Thyroid gland (tissue), 4 donors: ENCODE measurements around the gene FKBP11.

Experiments used
- POLR2A ChIP-seq, 2 donors: fragments of 450-650 bp; IDR thresholded peaks; one replicate each; pipeline ENCODE4 v1.6.1; 2017; ENCODE audit warnings: antibody characterized with exemption in 2 of 2, mild to moderate bottlenecking in 2 of 2, moderate library complexity in 1 of 2
- TF ChIP-seq, protein P1 (sequence below), 6 experiments: fragments of 200-600 bp in 3 of 6; fragments of 450-650 bp in 3 of 6; sonication (generic) in 3 of 6; IDR thresholded peaks; one replicate each; pipeline ENCODE4 v1.5.1; 2016 to 2019; ENCODE audit warnings: antibody characterized with exemption in 6 of 6, mild to moderate bottlenecking in 2 of 6, inconsistent platforms in 1 of 6, moderate library complexity in 1 of 6

DNA sequence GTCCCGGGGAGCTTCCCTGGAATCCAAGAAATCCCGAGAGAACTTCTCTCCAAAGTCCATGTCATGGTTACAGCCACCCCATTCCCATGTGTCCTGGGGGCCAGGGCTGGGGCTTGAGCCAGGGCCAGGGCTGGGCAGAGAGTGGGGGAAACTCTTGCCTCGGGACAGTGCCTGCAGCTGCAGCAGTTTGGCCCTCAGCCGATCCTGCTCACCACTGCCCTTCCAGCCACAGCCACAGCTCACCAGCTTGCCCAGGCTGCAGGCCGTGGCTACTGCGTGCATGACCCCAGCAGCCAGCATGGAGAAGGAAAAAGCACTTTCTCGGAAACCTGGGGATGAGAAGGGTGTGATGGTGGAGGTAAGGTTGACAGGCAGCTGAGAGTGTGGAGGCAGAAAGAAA, 42.7 kb upstream of the FKBP11 start:
- TF ChIP-seq, protein P1, sequence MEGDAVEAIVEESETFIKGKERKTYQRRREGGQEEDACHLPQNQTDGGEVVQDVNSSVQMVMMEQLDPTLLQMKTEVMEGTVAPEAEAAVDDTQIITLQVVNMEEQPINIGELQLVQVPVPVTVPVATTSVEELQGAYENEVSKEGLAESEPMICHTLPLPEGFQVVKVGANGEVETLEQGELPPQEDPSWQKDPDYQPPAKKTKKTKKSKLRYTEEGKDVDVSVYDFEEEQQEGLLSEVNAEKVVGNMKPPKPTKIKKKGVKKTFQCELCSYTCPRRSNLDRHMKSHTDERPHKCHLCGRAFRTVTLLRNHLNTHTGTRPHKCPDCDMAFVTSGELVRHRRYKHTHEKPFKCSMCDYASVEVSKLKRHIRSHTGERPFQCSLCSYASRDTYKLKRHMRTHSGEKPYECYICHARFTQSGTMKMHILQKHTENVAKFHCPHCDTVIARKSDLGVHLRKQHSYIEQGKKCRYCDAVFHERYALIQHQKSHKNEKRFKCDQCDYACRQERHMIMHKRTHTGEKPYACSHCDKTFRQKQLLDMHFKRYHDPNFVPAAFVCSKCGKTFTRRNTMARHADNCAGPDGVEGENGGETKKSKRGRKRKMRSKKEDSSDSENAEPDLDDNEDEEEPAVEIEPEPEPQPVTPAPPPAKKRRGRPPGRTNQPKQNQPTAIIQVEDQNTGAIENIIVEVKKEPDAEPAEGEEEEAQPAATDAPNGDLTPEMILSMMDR (IDR thresholded peaks at IDR 0.05): no peak
- TF ChIP-seq POLR2A (IDR thresholded peaks at IDR 0.05): no peak
